HCT116 (cell line): Measurements from ENCODE around the gene DNAJC28.

ENCODE experiments used
- EZH2 ChIP-seq: fragments of 200-600 bp; sonication (generic); IDR thresholded peaks from 2 replicates; pipeline ENCODE4 v1.6.1; 2017; ENCODE audit warnings: antibody characterized with exemption, mixed run types
- FOSL1 ChIP-seq: IDR thresholded peaks from 2 replicates; pipeline ENCODE4 v1.6.1; 2012; ENCODE audit warnings: low read depth
- POLR2A ChIP-seq: IDR thresholded peaks from 2 replicates; pipeline ENCODE4 v1.7.0; 2011; ENCODE audit warnings: borderline replicate concordance; ENCODE audit not compliant: insufficient read depth, insufficient read length; ENCODE audit errors: extremely low read depth
- RAD21 ChIP-seq: IDR thresholded peaks from 2 replicates; pipeline ENCODE4 v1.6.1; 2012; ENCODE audit warnings: low read depth, mild to moderate bottlenecking
- YY1 ChIP-seq: IDR thresholded peaks from 2 replicates; pipeline ENCODE4 v1.6.1; 2011; ENCODE audit warnings: low read length, low read depth, moderate library complexity, mild to moderate bottlenecking; ENCODE audit not compliant: insufficient replicate concordance; ENCODE audit errors: extremely low read depth
- TF ChIP-seq, protein P1 (sequence below), 3 experiments: fragments of 200-600 bp in 1 of 3; sonication (generic) in 1 of 3; IDR thresholded peaks in 2 of 3; conservative IDR thresholded peaks in 1 of 3; 2 replicates each; pipeline ENCODE4 v1.5.1; 2012 to 2017; ENCODE audit warnings: low read depth in 2 of 3, low read length in 2 of 3, antibody characterized with exemption in 1 of 3, borderline replicate concordance in 1 of 3, control low read depth in 1 of 3, mild to moderate bottlenecking in 1 of 3, mixed read lengths in 1 of 3, mixed run types in 1 of 3, moderate library complexity in 1 of 3; ENCODE audit not compliant: insufficient read depth in 1 of 3
- TF ChIP-seq, protein P2 (sequence below): IDR thresholded peaks from 2 replicates; pipeline ENCODE4 v1.6.1; 2012

DNA sequence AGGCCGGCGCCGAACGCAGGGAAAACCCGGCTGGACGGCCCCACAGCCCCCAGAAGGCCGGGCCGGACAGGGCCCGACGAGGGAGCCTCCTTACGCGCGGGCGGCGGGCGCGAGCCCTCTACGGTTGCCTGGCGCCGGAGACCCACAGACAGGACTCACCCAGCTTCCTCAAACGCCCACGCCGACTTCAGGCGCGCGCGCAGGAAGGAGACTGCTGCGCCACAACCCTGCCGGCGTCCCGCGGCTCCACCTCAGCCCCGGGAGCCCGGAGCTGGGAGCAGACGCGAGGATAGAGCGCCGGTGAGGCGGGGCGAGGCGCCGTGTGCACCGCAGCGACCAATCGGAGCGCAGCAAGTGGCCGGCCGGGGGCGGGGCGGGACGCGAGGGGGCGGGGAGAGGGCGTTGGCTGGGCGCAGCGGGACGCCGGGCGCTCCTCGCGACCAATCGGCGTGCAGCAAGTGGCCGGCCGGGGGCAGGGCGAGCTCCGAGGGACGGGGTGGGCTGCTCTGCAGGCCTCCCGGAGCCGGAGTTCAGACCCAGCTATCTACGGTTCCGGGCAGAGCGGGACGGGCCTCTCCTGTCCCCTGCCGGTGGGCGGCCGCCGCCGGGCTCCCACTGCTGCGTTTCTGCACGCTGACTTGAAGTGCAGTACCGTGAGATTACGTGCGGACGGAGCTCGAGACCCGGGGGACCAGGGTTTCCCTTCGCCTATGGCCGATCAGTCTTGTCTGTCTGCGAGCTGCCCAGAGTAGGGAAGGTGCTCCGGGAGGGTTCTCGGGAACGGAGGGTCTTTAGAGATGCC is 11.6 kb downstream of the DNAJC28 start, which contains the start of gene TMEM50B:
- TF ChIP-seq, protein P1, sequence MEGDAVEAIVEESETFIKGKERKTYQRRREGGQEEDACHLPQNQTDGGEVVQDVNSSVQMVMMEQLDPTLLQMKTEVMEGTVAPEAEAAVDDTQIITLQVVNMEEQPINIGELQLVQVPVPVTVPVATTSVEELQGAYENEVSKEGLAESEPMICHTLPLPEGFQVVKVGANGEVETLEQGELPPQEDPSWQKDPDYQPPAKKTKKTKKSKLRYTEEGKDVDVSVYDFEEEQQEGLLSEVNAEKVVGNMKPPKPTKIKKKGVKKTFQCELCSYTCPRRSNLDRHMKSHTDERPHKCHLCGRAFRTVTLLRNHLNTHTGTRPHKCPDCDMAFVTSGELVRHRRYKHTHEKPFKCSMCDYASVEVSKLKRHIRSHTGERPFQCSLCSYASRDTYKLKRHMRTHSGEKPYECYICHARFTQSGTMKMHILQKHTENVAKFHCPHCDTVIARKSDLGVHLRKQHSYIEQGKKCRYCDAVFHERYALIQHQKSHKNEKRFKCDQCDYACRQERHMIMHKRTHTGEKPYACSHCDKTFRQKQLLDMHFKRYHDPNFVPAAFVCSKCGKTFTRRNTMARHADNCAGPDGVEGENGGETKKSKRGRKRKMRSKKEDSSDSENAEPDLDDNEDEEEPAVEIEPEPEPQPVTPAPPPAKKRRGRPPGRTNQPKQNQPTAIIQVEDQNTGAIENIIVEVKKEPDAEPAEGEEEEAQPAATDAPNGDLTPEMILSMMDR (IDR thresholded peaks at IDR 0.05 in 2 of 3, conservative IDR thresholded peaks at IDR 0.05 in 1 of 3; ENCODE audit: borderline replicate concordance in 1 of 3, insufficient read depth in 1 of 3, low read depth in 2 of 3, low read length in 2 of 3) = no peak
- TF ChIP-seq POLR2A = peak; percentile 77
- TF ChIP-seq, protein P2, sequence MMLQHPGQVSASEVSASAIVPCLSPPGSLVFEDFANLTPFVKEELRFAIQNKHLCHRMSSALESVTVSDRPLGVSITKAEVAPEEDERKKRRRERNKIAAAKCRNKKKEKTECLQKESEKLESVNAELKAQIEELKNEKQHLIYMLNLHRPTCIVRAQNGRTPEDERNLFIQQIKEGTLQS = no peak
- TF ChIP-seq EZH2 = no peak
- TF ChIP-seq RAD21 = 0 out of 2 replicates have a peak, but pooled peaks have one; percentile 6
- no peak for TF ChIP-seq FOSL1
- no peak for TF ChIP-seq YY1
